DMS79 (cell line): ENCODE measurements around the gene NR1I3.

Experiments used
- DNase-seq: peaks from one replicate; lab custom pipeline; 2025; lab: John Stamatoyannopoulos, UW

Gene NR1I3

DNA sequence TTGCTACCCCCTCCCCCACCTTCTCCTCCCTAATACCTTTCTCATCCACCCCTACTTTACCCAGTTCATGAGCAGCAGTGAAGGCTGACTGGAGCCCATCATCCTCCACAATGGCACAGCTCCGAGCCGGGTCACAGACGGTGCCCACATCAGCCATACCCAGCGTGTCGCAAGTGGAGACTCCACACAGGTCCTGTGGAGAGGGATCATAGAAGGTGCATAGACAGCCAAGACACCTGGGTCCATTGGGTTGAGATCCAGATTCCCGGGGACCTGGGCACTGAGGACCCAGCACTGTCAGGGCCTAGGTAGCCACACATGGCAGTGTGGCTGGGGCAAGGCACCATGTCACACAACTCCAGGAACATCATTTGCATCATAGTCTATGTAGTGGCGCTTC lies 41.9 kb downstream of the NR1I3 start:
- no peak for DNase-seq

DNA sequence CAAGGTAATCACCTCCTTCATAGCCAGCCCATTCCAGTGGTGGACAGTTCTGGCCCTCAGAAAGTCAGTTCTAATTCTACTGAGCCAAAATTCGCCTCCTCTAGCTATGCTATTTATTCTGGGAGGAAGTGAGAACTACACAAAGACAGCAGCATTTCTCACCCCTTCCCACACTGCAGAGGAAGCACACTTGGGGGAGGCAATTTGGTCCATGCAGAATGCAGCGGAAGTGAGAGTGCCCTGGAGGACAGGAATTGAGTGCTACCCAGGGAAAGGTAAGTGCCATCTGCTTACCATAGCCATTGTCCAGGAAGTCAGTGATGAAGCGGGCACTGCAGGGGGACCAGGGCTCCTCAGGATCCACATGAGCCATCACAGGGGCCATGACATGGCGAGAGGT lies 42.8 kb downstream of the NR1I3 start:
- DNase-seq: no peak

DNA sequence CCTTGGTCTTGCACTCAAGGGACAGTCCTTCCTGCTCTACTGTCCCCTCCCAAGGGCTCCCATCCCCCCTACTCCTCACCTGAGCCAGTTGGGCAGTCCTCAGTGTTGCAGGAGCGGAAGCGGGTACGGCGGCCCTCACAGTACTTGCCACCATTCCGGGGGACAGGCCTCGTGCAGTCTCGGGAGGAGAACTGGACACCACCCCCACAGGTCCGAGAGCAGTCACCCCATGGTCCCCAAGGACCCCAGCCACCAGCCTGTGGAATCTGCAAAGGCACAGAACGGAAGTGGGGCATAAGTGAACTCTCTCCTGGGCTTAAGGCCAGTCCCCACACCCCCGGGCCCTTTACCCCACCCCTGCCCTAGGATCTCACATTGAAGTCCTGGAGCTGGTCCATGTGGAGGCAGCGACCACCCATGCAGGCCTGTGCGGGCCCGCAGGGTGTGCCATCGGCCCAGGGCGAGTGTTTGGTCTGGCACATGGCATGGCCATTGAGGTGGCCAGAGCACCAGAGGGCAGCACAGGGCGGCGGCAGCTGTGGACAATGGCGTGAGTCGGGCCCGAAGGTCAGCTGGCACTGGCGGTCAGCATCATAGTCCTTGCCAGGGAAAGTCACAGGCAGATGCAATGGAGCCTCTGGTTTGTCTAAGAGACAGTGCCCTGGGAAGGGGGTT lies 44.3 kb downstream of the NR1I3 start:
- no peak for DNase-seq

DNA sequence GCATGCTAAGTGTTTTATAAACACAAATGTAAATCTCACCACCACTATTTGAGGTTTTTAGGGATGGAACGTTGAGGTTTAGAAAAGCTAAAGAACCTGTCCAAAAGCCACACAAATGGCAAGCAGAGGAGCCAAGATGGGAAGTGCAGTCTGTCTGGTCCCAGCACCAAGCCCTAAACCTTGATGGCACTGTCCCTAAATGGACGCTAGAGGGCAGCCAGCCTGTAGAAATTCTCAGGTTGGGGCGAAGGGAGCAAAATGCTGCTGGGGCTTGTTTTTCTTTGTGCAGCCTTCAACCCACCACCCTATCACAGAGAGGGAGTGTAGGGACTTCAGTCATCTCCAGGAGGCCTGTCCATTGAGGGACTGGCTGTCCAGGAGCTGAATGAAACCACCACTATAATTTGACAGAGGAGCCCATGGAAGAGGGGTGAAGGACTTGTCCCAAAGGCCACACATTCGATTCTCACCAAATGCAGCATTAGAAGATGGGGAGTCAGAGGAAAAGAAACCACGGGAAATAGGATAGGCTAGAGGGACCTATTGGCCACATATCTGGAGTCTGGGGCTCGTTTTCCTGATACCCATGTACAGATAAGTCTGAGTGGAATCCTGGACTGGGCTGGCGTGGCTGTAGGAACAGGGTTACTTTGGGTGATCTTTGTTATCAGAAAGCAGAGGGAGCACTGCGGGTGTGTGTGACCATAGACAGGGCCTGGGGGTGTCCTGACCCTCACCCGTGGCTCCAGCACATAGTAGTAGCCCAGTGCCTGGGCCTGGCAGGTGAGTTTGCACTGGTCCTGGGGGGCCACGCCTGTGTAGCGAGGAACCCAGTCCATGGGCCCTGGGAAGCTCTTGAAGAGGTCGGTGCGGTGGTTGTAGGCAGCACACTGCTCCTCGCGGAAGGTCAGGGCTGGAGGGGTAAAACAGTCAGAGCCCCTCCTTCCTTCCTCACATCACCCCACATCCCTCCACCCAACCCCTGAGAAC lies 45.2 kb downstream of the NR1I3 start:
- DNase-seq: peak; percentile 43

DNA sequence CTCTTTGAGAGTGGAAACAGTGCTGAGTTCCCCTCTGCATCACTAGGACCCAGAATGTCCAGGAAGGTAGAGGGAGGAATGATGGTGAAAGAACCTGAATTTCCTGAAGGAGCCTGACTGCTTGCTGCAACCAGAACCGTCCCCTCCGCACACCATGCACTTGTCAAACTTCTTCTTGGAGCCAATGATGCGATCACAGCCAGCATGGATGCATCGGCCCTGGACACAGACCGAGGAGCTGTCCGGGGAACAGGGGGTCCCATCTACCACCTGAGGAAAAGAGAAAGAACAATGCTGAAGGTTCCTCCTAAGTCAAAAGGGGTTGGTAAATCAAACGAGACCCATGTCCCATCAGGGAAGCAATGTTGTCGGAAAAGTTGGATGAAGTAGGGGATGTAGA lies 46.0 kb downstream of the NR1I3 start:
- no peak for DNase-seq

DNA sequence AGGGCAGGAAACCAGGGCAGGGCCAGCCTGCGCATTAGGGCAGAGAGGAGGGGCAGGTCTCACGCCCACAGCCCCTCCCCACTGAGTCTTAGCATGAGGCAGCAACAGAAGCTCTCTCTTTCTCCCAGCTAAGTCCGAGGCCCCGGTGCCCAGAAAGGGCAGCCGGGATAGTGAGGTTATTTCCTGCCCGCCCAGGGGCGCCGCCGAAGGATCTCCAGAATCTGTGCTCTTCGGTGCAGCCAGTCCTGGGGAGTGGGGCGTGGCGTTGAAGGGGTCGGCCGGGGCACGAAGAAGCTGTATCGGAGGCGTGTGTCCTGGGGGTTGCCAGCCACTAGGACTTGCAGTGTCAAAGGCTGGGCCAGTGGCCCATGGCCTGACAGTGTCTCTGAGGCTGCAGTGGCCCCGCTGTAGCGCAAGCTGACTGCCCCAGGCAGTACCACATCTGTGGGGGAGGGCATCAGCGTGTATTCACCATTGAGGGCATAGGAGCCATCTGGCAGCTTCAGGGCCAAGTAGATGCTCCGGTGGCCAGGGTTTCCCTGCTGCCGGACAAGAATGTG lies 47.0 kb downstream of the NR1I3 start:
- no peak for DNase-seq

DNA sequence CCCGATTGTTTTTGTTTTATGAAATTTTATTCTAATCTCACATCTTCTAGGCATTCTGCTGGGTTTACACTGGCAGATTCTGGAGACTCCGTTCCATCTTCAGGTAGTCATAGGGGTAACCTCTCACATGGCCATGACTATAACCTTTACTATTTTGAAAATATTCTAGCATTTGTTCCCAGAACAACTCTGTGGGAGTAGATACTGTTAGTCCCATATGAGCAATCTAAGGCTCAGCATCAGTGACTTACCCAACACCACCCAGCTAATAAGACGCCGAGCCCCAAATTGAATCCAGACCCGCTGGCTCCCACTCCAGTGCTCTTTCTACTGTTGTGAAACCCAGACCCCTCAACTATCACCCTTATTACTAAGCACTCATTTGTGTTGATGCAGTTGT lies 49.0 kb downstream of the NR1I3 start:
- DNase-seq: no peak

DNA sequence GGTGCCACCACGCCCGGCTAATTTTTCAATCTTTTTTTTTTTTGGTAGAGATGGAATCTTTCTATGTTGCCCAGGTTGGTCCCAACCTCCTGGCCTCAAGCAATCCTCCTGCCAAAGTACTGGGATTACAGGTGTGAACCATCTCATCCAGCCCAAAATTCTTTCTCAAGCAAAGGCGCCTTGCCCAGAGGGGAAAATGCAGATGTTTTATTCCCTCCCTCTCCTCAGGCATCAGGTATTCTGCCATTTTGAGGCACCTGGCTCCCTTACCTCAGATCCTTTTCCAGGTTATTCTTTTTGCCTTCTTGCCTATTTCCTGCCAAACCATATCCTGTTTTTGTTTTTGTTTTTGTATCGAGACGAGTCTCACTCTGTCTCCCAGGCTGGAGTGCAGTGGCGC lies 49.6 kb downstream of the NR1I3 start:
- no peak for DNase-seq

DNA sequence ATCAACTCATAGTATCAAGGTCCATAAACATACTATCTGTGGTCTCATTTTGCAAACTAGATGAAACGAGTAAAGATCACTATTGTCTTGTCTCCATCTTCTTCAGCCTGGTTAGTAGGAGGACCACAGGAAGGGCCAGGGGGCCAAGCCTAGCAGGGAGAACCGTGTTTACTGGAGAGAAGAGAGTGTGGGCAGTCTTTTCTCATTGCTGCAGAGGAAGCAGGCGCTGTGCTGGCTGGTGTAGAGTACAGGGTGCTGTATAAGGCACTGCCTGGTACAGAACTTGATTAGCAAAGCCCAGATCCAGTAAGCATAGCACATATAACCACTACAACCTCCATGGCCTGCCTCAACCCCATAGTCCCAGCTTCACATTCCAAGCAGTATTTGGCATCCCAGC lies 50.7 kb downstream of the NR1I3 start:
- no peak for DNase-seq

DNA sequence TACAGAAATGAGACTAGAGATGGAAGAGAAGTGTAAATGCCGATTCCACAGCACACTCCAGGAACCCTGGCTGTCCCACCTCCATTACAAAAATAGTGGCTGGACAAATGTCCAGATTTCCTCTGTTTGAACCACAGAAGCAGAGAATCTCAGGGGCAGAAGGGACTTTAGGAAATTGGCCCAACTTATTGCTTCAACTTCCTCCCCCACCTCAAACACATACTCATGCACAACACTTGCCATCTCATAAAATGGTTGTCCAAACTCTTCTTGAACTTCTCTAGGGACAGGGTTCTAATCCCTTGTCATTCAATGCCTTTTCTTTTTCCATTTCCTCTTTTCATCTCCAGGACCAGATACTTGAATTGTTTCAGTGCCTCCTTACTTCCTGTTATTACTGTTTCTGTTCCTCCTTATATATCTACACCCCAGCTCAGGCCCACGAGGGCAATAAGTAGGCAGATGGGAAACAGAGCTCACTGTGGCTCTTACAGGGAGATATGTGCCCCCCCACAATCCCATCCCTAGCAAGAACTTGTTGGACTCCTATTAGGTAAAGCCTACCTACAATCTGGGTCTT lies 52.2 kb downstream of the NR1I3 start:
- no peak for DNase-seq

DNA sequence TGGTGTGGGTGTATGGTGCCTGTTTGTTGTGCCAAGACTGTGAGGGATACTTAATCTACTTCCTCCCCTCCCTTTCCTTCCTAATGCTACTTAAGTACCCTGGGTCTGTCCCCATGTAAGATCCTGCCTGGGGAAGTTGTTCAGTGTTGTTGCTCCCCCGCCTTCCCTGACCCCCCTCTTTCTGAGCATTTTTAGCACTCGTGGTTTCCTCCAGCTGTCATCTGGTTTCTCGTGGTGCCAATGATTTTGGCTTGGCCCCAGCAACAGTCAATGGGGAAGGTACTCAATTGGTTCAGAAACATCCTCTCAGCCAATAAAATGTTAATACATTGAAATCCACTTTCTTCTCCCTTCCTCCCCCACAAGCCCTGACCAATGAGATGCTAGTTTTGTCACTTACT lies 52.7 kb downstream of the NR1I3 start:
- no peak for DNase-seq

DNA sequence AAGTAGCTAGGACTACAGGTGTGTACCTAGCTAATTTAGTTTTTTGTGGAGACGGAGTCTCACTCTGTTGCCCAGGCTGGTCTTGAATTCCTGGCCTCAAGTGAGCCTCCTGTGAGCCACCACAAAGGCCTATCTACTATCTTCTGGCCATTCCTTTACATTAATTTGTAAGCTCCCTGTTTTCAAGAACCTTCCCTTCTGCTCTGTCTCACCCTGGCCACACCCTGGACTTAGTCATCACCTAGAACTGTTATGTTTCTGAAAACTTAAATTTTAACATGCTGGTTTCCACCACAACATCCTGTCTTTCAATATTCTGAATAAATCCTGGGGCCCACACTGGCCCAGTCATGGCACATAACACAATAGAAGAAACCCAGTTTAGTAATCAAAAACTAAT lies 55.8 kb downstream of the NR1I3 start:
- no peak for DNase-seq

DNA sequence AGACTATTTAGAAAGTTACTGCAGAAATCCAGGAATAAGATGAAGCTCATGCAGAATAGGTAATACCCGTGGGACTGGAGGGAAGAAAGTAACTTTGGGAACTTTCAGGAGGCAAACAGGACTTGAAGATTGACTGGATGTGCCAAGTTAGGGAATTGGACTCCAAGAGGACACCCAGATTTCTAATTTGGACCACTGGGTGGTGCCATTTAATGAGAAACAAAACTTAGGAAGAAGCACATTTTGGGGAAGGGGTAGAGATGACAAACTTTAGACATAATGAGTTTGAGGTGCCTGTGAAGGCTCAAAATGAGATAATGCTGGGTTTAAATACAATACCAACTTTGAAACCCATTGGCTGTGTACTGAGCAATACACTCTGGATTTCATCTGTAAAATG lies 57.4 kb downstream of the NR1I3 start:
- no peak for DNase-seq

DNA sequence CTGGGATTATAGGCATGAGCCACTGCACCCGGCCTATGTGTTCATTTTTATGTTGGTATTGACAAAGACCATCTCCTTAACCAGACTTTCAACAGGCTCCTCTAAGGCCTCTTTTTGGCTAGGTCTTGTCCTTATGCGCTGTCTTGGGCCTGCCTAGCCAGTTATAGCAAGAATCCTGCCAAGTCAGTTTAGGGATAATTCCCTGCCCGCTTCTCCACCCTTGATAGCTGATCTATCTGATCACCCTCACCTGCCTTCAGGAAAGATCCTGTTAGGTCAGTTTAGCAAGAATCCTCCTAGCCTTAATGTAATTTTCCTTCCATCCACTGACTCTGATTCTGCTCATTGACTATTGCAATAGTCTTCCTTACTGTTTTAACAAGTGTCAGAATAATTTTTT lies 58.3 kb downstream of the NR1I3 start:
- DNase-seq: no peak
